ENCODE measurements around the gene SNTB2.

The SNTB2 gene

GRCh38 chr16:69219279-69219678 lies 32.3 kb downstream of the SNTB2 start:
- H3K27ac ChIP-seq (ENCODE audit: low read depth, low read length), result no peak overlapping the region
- no peaks in the 10 kb centered on the region for H3K27me3 ChIP-seq (ENCODE audit: control insufficient read depth in 5 of 5, insufficient read depth in 4 of 5, low read length in 5 of 5)
- peaks cover 0 to 3% (median under 1%) of the 10 kb centered on the region in 5 donors for H3K4me1 ChIP-seq (ENCODE audit: control insufficient read depth in 5 of 5, insufficient read depth in 5 of 5, low read length in 5 of 5)
- no peaks in the 10 kb centered on the region for H3K36me3 ChIP-seq (ENCODE audit: control insufficient read depth in 5 of 5, insufficient read depth in 5 of 5, low read length in 5 of 5)
- H3K9me3 ChIP-seq (ENCODE audit: control insufficient read depth in 5 of 5, low read length in 5 of 5), result no peaks in the 10 kb centered on the region
- H3K4me3 ChIP-seq (ENCODE audit: low read depth in 1 of 5, low read length in 5 of 5), result no peak overlapping the region
- no peak overlapping the region for H3K9ac ChIP-seq (ENCODE audit: low read length in 5 of 5)

DNA sequence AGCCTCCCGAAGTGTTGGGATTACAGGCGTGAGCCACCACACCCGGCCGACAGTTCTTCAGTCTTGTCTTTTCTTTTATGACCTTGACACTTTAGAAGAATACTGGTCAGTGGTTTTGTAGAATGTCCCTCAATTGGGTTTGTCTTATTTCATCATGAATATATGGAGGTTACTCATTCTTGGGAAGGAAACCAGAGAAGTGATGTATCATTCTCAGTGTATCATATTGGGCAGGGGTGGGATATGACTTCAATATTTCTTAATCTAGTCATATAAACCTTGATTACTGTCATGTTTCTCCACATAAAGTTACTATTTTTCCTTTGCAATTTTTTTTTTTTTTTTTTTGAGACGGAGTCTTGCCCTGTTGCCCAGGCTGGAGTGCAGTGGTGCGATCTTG lies 36.9 kb downstream of the SNTB2 start:
- no peak overlapping the region for H3K9ac ChIP-seq (ENCODE audit: low read length in 5 of 5)
- H3K4me3 ChIP-seq (ENCODE audit: low read depth in 1 of 5, low read length in 5 of 5), result no peak overlapping the region
- H3K9me3 ChIP-seq (ENCODE audit: control insufficient read depth in 5 of 5, low read length in 5 of 5), result no peaks in the 10 kb centered on the region
- H3K27ac ChIP-seq (ENCODE audit: low read depth, low read length), result no peak overlapping the region
- no peaks in the 10 kb centered on the region for H3K36me3 ChIP-seq (ENCODE audit: control insufficient read depth in 5 of 5, insufficient read depth in 5 of 5, low read length in 5 of 5)
- no peaks in the 10 kb centered on the region for H3K27me3 ChIP-seq (ENCODE audit: control insufficient read depth in 5 of 5, insufficient read depth in 4 of 5, low read length in 5 of 5)
- peaks cover 0 to 9% (median 4%) of the 10 kb centered on the region in 5 donors for H3K4me1 ChIP-seq (ENCODE audit: control insufficient read depth in 5 of 5, insufficient read depth in 5 of 5, low read length in 5 of 5)

DNA sequence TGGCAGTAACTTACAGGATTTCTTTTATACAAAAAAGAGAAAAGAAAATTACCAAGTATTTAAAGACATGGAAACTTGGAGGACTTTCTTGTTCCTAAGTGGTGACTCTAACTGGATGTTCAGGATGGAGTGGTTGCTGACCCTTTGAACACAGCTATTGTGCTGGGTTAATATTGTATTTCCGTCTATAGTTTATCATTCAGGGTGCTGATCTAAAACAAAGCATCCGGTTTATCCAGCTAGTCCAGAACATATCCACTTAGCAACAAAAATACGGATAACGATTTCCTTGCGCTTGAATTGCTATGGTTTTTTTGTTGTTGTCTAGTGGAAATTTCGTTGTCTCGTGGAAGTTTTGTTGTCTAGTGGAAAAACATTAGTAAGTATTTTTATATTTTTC lies 38.2 kb downstream of the SNTB2 start:
- Histone ChIP-seq H3K27ac (ENCODE audit: low read depth, low read length) (peak overlapping the region; percentile 28), H3K9ac (ENCODE audit: low read length in 5 of 5) (peak overlapping the region in 1 of 5 donors; percentile 11), H3K27me3 (ENCODE audit: control insufficient read depth in 5 of 5, insufficient read depth in 4 of 5, low read length in 5 of 5) (no peaks in the 10 kb centered on the region), H3K36me3 (ENCODE audit: control insufficient read depth in 5 of 5, insufficient read depth in 5 of 5, low read length in 5 of 5) (no peaks in the 10 kb centered on the region), H3K4me1 (ENCODE audit: control insufficient read depth in 5 of 5, insufficient read depth in 5 of 5, low read length in 5 of 5) (peaks cover 0 to 9% (median 4%) of the 10 kb centered on the region in 5 donors), H3K9me3 (ENCODE audit: control insufficient read depth in 5 of 5, low read length in 5 of 5) (no peaks in the 10 kb centered on the region), H3K4me3 (ENCODE audit: low read depth in 1 of 5, low read length in 5 of 5) (no peak overlapping the region)

GRCh38 chr16:69233124-69233523 lies 46.2 kb downstream of the SNTB2 start:
- H3K4me1 ChIP-seq (ENCODE audit: control insufficient read depth in 5 of 5, insufficient read depth in 5 of 5, low read length in 5 of 5), result peaks cover 0 to 8% (median 3%) of the 10 kb centered on the region in 5 donors
- H3K4me3 ChIP-seq (ENCODE audit: low read depth in 1 of 5, low read length in 5 of 5), result no peak overlapping the region
- peaks cover 0 to 3% (median 0%) of the 10 kb centered on the region in 5 donors for H3K36me3 ChIP-seq (ENCODE audit: control insufficient read depth in 5 of 5, insufficient read depth in 5 of 5, low read length in 5 of 5)
- H3K27ac ChIP-seq (ENCODE audit: low read depth, low read length), result no peak overlapping the region
- no peaks in the 10 kb centered on the region for H3K27me3 ChIP-seq (ENCODE audit: control insufficient read depth in 5 of 5, insufficient read depth in 4 of 5, low read length in 5 of 5)
- H3K9ac ChIP-seq (ENCODE audit: low read length in 5 of 5), result peak overlapping the region in 1 of 5 donors; percentile 28
- H3K9me3 ChIP-seq (ENCODE audit: control insufficient read depth in 5 of 5, low read length in 5 of 5), result no peaks in the 10 kb centered on the region

DNA sequence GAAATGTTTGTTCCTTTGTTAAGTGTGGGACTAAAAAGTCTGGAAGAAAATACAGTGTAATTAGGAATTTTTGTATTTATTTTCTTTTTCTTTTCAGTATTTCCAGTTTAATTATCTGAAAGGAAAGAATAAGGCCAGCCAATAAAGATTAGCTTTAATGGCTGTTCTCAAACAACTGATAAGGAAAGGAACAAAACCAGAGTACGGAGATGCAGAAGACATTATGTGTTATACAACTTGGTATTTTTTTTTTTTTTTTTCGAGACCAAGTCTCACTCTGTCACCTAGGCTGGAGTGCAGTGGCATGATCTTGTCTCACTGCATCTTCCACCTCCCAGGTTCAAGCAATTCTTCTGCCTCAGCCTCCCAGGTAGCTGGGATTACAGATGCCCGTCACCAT lies 47.5 kb downstream of the SNTB2 start:
- H3K4me3 ChIP-seq (ENCODE audit: low read depth in 1 of 5, low read length in 5 of 5), result no peak overlapping the region
- H3K27me3 ChIP-seq (ENCODE audit: control insufficient read depth in 5 of 5, insufficient read depth in 4 of 5, low read length in 5 of 5), result no peaks in the 10 kb centered on the region
- no peak overlapping the region for H3K9ac ChIP-seq (ENCODE audit: low read length in 5 of 5)
- no peaks in the 10 kb centered on the region for H3K9me3 ChIP-seq (ENCODE audit: control insufficient read depth in 5 of 5, low read length in 5 of 5)
- H3K36me3 ChIP-seq (ENCODE audit: control insufficient read depth in 5 of 5, insufficient read depth in 5 of 5, low read length in 5 of 5), result peaks cover 0 to 3% (median 0%) of the 10 kb centered on the region in 5 donors
- H3K4me1 ChIP-seq (ENCODE audit: control insufficient read depth in 5 of 5, insufficient read depth in 5 of 5, low read length in 5 of 5), result peaks cover 0 to 15% (median 6%) of the 10 kb centered on the region in 5 donors
- H3K27ac ChIP-seq (ENCODE audit: low read depth, low read length), result no peak overlapping the region

DNA sequence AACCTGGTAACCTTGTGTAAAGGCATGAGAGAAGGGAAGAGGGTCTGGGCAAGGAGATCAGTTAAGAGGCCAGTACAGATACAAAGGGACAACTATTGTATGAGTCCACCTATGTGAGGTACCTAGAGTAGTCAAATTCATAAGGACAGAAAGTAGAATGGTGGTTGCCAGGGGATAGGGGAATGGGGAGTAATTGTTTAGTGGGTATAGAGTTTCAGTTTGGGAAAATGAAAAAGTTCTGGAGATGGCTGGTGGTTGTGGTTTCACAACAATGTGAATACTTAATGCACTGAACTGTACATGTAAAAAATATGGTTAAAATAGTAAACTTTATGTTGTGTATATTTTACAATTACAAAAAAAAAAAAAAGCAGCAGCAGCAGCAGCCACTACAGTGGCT lies 49.4 kb downstream of the SNTB2 start:
- Histone ChIP-seq H3K9me3 (ENCODE audit: control insufficient read depth in 5 of 5, low read length in 5 of 5) (no peaks in the 10 kb centered on the region), H3K9ac (ENCODE audit: low read length in 5 of 5) (no peak overlapping the region), H3K36me3 (ENCODE audit: control insufficient read depth in 5 of 5, insufficient read depth in 5 of 5, low read length in 5 of 5) (no peaks in the 10 kb centered on the region), H3K4me3 (ENCODE audit: low read depth in 1 of 5, low read length in 5 of 5) (no peak overlapping the region), H3K27me3 (ENCODE audit: control insufficient read depth in 5 of 5, insufficient read depth in 4 of 5, low read length in 5 of 5) (no peaks in the 10 kb centered on the region), H3K4me1 (ENCODE audit: control insufficient read depth in 5 of 5, insufficient read depth in 5 of 5, low read length in 5 of 5) (peaks cover 0 to 15% (median 8%) of the 10 kb centered on the region in 5 donors), H3K27ac (ENCODE audit: low read depth, low read length) (no peak overlapping the region)

- no peak overlapping the region for H3K27ac ChIP-seq (ENCODE audit: low read depth, low read length)
Observed at GRCh38 chr16:69237296-69237695, 50.3 kb downstream of the SNTB2 start.

GRCh38 chr16:69239851-69240250 lies 52.9 kb downstream of the SNTB2 start:
- Histone ChIP-seq H3K27ac (ENCODE audit: low read depth, low read length) (no peak overlapping the region), H3K4me3 (ENCODE audit: low read depth in 1 of 5, low read length in 5 of 5) (no peak overlapping the region), H3K9me3 (ENCODE audit: control insufficient read depth in 5 of 5, low read length in 5 of 5) (no peaks in the 10 kb centered on the region), H3K4me1 (ENCODE audit: control insufficient read depth in 5 of 5, insufficient read depth in 5 of 5, low read length in 5 of 5) (peaks cover 0 to 16% (median 8%) of the 10 kb centered on the region in 5 donors), H3K27me3 (ENCODE audit: control insufficient read depth in 5 of 5, insufficient read depth in 4 of 5, low read length in 5 of 5) (no peaks in the 10 kb centered on the region), H3K9ac (ENCODE audit: low read length in 5 of 5) (no peak overlapping the region), H3K36me3 (ENCODE audit: control insufficient read depth in 5 of 5, insufficient read depth in 5 of 5, low read length in 5 of 5) (no peaks in the 10 kb centered on the region)

More at GRCh38 chr16:69237296-69237695, 50.3 kb downstream of the SNTB2 start:
- Histone ChIP-seq H3K4me3 (ENCODE audit: low read depth in 1 of 5, low read length in 5 of 5) (no peak overlapping the region), H3K9me3 (ENCODE audit: control insufficient read depth in 5 of 5, low read length in 5 of 5) (no peaks in the 10 kb centered on the region), H3K27me3 (ENCODE audit: control insufficient read depth in 5 of 5, insufficient read depth in 4 of 5, low read length in 5 of 5) (no peaks in the 10 kb centered on the region), H3K4me1 (ENCODE audit: control insufficient read depth in 5 of 5, insufficient read depth in 5 of 5, low read length in 5 of 5) (peaks cover 0 to 15% (median 10%) of the 10 kb centered on the region in 5 donors), H3K9ac (ENCODE audit: low read length in 5 of 5) (no peak overlapping the region), H3K36me3 (ENCODE audit: control insufficient read depth in 5 of 5, insufficient read depth in 5 of 5, low read length in 5 of 5) (no peaks in the 10 kb centered on the region)

DNA sequence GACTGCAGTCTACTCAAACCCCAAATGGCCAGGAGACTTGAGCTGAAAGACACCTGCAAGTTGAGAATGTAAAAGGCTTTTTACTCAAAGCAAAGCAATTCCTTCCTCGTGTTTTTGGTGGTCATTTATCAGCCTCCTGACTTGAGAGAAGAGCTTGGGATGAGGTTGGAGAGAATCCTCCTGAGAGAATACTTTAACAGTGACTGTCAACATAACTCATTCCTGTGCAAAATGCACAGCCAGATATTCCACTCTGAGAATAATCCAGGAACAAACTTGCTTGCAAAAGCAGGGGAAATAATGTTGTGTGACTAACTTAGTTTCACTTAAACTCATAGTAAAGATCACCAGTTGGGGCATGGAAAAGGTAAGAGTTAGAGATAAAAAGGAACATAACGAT lies 53.4 kb downstream of the SNTB2 start:
- no peak overlapping the region for H3K27ac ChIP-seq (ENCODE audit: low read depth, low read length)
- H3K4me3 ChIP-seq (ENCODE audit: low read depth in 1 of 5, low read length in 5 of 5), result no peak overlapping the region
- H3K36me3 ChIP-seq (ENCODE audit: control insufficient read depth in 5 of 5, insufficient read depth in 5 of 5, low read length in 5 of 5), result peaks cover 0 to under 1% (median 0%) of the 10 kb centered on the region in 5 donors
- H3K9me3 ChIP-seq (ENCODE audit: control insufficient read depth in 5 of 5, low read length in 5 of 5), result no peaks in the 10 kb centered on the region
- no peak overlapping the region for H3K9ac ChIP-seq (ENCODE audit: low read length in 5 of 5)
- H3K4me1 ChIP-seq (ENCODE audit: control insufficient read depth in 5 of 5, insufficient read depth in 5 of 5, low read length in 5 of 5), result peaks cover 0 to 16% (median 8%) of the 10 kb centered on the region in 5 donors
- H3K27me3 ChIP-seq (ENCODE audit: control insufficient read depth in 5 of 5, insufficient read depth in 4 of 5, low read length in 5 of 5), result no peaks in the 10 kb centered on the region

DNA sequence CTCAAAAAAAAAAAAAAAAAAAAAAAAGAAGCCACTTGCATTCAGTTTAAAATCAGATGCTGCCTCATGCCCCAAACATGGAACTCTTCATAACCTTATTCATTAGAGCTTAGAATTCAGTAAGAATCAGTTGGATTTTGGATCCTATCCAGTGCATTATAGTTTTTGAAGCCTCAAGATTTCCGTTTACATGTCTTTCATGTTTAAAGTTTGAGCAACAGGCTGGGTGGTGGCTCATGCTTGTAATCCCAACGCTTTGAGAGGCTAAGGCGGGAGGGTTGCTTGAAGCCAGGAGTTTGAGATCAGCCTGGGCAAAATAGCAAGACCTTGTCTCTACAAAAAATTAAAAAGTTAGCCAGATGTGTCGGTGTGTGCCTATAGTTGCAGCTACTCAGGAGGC lies 55.0 kb downstream of the SNTB2 start:
- Histone ChIP-seq H3K9me3 (ENCODE audit: control insufficient read depth in 5 of 5, low read length in 5 of 5) (no peaks in the 10 kb centered on the region), H3K4me3 (ENCODE audit: low read depth in 1 of 5, low read length in 5 of 5) (no peak overlapping the region), H3K27me3 (ENCODE audit: control insufficient read depth in 5 of 5, insufficient read depth in 4 of 5, low read length in 5 of 5) (no peaks in the 10 kb centered on the region), H3K9ac (ENCODE audit: low read length in 5 of 5) (no peak overlapping the region), H3K36me3 (ENCODE audit: control insufficient read depth in 5 of 5, insufficient read depth in 5 of 5, low read length in 5 of 5) (peaks cover 5 to 7% (median 6%) of the 10 kb centered on the region in 5 donors), H3K27ac (ENCODE audit: low read depth, low read length) (no peak overlapping the region), H3K4me1 (ENCODE audit: control insufficient read depth in 5 of 5, insufficient read depth in 5 of 5, low read length in 5 of 5) (peaks cover 0 to 13% (median 8%) of the 10 kb centered on the region in 5 donors)
